Trophoblast cell (in vitro differentiated cells and primary cell): Measurements from ENCODE around the gene PDZD11.
"Not testable (repeated sequence)": the region's sequence is repeated elsewhere in the genome, so short reads cannot be mapped to it uniquely, and the experiment has no call there.

Source experiments
- DNase-seq, 2 donors: peaks; one replicate each; pipeline ENCODE4 v3.0.0-alpha.2; 2016
- H2AFZ ChIP-seq: 2 replicates; pipeline ENCODE4 v1.6.1; 2013; ENCODE audit warnings: low read length, moderate library complexity, mild to moderate bottlenecking; ENCODE audit not compliant: insufficient read depth, poor library complexity
- H2AK5ac ChIP-seq: 2 replicates; pipeline ENCODE4 v1.6.1; 2013; ENCODE audit warnings: mild to moderate bottlenecking, low read length
- H2BK120ac ChIP-seq: 2 replicates; pipeline ENCODE4 v1.6.1; 2013; ENCODE audit warnings: low read length, mild to moderate bottlenecking, moderate library complexity; ENCODE audit not compliant: insufficient read depth, poor library complexity
- H2BK12ac ChIP-seq: 2 replicates; pipeline ENCODE4 v1.6.1; 2013; ENCODE audit warnings: mild to moderate bottlenecking, low read length, moderate library complexity
- H2BK5ac ChIP-seq: 2 replicates; pipeline ENCODE4 v1.6.1; 2013; ENCODE audit warnings: low read length, low read depth, moderate library complexity, mild to moderate bottlenecking; ENCODE audit not compliant: poor library complexity
- H3K14ac ChIP-seq: 2 replicates; pipeline ENCODE4 v1.6.1; 2013; ENCODE audit warnings: mild to moderate bottlenecking, low read length
- H3K18ac ChIP-seq: 2 replicates; pipeline ENCODE4 v1.6.1; 2013; ENCODE audit warnings: mild to moderate bottlenecking, low read length
- H3K23ac ChIP-seq: 2 replicates; pipeline ENCODE4 v1.6.1; 2013; ENCODE audit warnings: low read length
- H3K27ac ChIP-seq: 2 replicates; pipeline ENCODE4 v1.5.1; 2013; ENCODE audit warnings: low read depth, mild to moderate bottlenecking, inconsistent platforms, low read length, moderate library complexity
- H3K27me3 ChIP-seq: 2 replicates; pipeline ENCODE4 v1.6.1; 2013; ENCODE audit warnings: inconsistent platforms, mild to moderate bottlenecking, low read length, moderate library complexity; ENCODE audit not compliant: insufficient read depth
- H3K36me3 ChIP-seq, 2 experiments: 1 replicate in 1 of 2; 2 replicates in 1 of 2; pipeline ENCODE4 v1.6.1; 2013; ENCODE audit warnings: low read length in 2 of 2, mild to moderate bottlenecking in 2 of 2, moderate library complexity in 1 of 2; ENCODE audit not compliant: insufficient read depth in 2 of 2, control insufficient read depth in 1 of 2
- H3K4ac ChIP-seq: 2 replicates; pipeline ENCODE4 v1.6.1; 2013; ENCODE audit warnings: low read depth, mild to moderate bottlenecking, low read length, moderate library complexity
- H3K4me1 ChIP-seq, 2 experiments: 1 replicate in 1 of 2; 2 replicates in 1 of 2; pipeline ENCODE4 v1.6.1; 2013; ENCODE audit warnings: low read length in 2 of 2, mild to moderate bottlenecking in 2 of 2, moderate library complexity in 1 of 2; ENCODE audit not compliant: insufficient read depth in 2 of 2, control insufficient read depth in 1 of 2
- H3K4me2 ChIP-seq: 2 replicates; pipeline ENCODE4 v1.6.1; 2013; ENCODE audit warnings: inconsistent platforms, mild to moderate bottlenecking, low read length, moderate library complexity
- H3K4me3 ChIP-seq: 2 replicates; pipeline ENCODE4 v1.5.1; 2013; ENCODE audit warnings: mild to moderate bottlenecking, low read depth, low read length, inconsistent platforms
- H3K79me1 ChIP-seq: one replicate; pipeline ENCODE4 v1.6.1; 2013; ENCODE audit warnings: low read length
- H3K79me2 ChIP-seq: 2 replicates; pipeline ENCODE4 v1.6.1; 2013; ENCODE audit warnings: low read length, mild to moderate bottlenecking; ENCODE audit not compliant: control insufficient read depth, insufficient read depth, poor library complexity
- H3K9ac ChIP-seq: 2 replicates; pipeline ENCODE4 v1.6.1; 2013; ENCODE audit warnings: mild to moderate bottlenecking, low read length
- H3K9me3 ChIP-seq: 2 replicates; pipeline ENCODE4 v1.6.1; 2013; ENCODE audit warnings: low read depth, mild to moderate bottlenecking, control low read depth, inconsistent platforms, low read length; ENCODE audit not compliant: insufficient read depth
- H4K12ac ChIP-seq: 2 replicates; pipeline ENCODE4 v1.6.1; 2013; ENCODE audit warnings: low read depth, mild to moderate bottlenecking, low read length, moderate library complexity
- H4K8ac ChIP-seq: 2 replicates; pipeline ENCODE4 v1.6.1; 2013; ENCODE audit warnings: low read depth, mild to moderate bottlenecking, low read length, moderate library complexity
- H4K91ac ChIP-seq: one replicate; pipeline ENCODE4 v1.6.1; 2013; ENCODE audit warnings: low read depth, mild to moderate bottlenecking, low read length, moderate library complexity
- WGBS: extraction: QIAGEN DNeasy Blood & Tissue Kit; methylation state at CpG from one replicate; pipeline ENCODE4 v1.1.7; 2013; ENCODE audit warnings: missing lambda C conversion rate; ENCODE audit not compliant: insufficient read length, insufficient coverage; ENCODE audit errors: extremely low coverage; 5-methylcytosine and 5-hydroxymethylcytosine counted together

PDZD11 gene

DNA sequence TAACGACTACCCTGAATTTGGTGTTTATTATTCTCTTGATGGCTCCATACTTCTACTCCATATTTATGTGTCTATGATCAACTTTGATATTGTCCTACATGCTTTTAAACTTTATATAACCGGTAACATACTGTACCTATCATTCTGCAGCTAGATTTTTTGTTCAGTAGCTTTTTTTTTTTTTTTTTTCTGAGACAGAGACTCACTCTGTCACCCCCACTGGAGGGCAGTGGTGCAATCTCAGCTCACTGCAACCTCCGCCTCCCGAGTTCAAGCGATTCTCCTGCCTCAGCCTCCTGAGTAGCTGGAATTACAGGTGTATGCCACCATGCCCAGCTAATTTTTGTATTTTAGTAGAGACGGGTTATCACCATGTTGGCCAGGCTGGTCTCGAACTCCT lies 15.7 kb downstream of the PDZD11 start:
- H2BK12ac ChIP-seq, H3K9me3 ChIP-seq, H3K27me3 ChIP-seq, H3K4me1 ChIP-seq, H3K9ac ChIP-seq, H2AFZ ChIP-seq, H3K79me1 ChIP-seq, H3K4me2 ChIP-seq, H4K12ac ChIP-seq, DNase-seq, H3K14ac ChIP-seq, H2BK5ac ChIP-seq, H2AK5ac ChIP-seq, H3K79me2 ChIP-seq, H3K23ac ChIP-seq, H4K91ac ChIP-seq, H3K36me3 ChIP-seq, H2BK120ac ChIP-seq, H3K18ac ChIP-seq, H3K4me3 ChIP-seq, H3K27ac ChIP-seq, H3K4ac ChIP-seq, H4K8ac ChIP-seq: not testable (repeated sequence)
- no CpG with 5 or more reads among the region's 7 CpGs for whole genome bisulfite sequencing

DNA sequence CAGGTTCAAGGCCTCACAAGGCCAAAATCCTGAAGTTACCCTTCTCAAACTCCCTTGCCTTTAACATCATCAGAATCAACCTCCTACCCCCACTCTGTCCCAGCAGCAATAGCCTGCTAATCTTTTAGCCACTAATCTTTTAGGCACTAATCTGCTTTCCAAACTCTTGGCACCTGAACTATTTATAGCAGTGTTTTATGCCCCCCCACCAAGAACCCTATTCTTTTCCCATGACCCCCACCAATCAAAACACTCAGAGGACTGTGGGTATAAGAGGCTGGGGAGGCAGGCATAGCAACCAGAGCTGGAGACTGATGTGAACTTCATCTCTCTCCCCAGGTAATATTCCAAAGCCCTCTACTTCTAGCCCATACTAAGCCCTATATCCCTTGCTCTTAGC lies 21.7 kb downstream of the PDZD11 start, which contains the start of gene ARR3:
Gene ARR3, plus strand, starts transcription at position 301 of the 400 bp plus-strand sequence. CDS start 1,052 bp downstream, outside the sequence.
- no peak for DNase-seq
- H2AFZ ChIP-seq = no peak within 1 kb of the TSS

DNA sequence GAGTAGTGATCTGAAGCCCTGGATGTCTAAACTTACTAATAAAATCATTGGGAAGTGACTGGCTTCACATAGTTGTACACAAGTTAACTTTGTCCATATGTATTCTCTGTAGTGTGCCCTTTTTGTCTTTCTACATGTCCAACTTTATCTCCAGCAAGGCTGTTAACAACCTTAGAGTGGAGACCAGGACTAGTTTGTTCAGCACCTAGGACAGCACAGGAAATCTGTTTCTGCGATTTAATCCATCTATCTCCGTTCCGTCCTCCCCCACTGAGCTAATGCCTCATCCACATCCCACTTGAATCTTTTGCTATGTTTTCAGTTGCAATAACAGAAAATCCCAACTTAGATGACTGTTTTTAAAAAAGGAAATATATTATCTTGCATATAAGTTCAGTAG lies 24.9 kb downstream of the PDZD11 start:
- H2AK5ac ChIP-seq = no peak overlapping the region

More for the DNA sequence above, 21.7 kb downstream of the PDZD11 start, which contains the start of gene ARR3:
- no peak within 1 kb of the TSS for H3K4ac ChIP-seq
- H3K4me3 ChIP-seq = no peak within 1 kb of the TSS
- H3K4me1 ChIP-seq = no peaks in the 10 kb centered on the region
- no peak within 1 kb of the TSS for H4K12ac ChIP-seq
- no peaks in the 10 kb centered on the region for H3K79me1 ChIP-seq
- H3K4me2 ChIP-seq = no peak within 1 kb of the TSS
- no peaks in the 10 kb centered on the region for H3K79me2 ChIP-seq
- no peaks in the 10 kb centered on the region for H3K36me3 ChIP-seq
- no peak within 1 kb of the TSS for H2BK5ac ChIP-seq
- no peak within 1 kb of the TSS for H3K27ac ChIP-seq
- H3K14ac ChIP-seq = no peak within 1 kb of the TSS
- no peak within 1 kb of the TSS for H2BK120ac ChIP-seq
- no peak within 1 kb of the TSS for H4K8ac ChIP-seq
- H2AK5ac ChIP-seq = no peak within 1 kb of the TSS
- H3K9ac ChIP-seq = no peak within 1 kb of the TSS
- no peak within 1 kb of the TSS for H4K91ac ChIP-seq
- H2BK12ac ChIP-seq = no peak within 1 kb of the TSS
- no peaks in the 10 kb centered on the region for H3K9me3 ChIP-seq
- H3K18ac ChIP-seq = no peak within 1 kb of the TSS
- H3K27me3 ChIP-seq = no peaks in the 10 kb centered on the region
- H3K23ac ChIP-seq = no peak within 1 kb of the TSS

DNA sequence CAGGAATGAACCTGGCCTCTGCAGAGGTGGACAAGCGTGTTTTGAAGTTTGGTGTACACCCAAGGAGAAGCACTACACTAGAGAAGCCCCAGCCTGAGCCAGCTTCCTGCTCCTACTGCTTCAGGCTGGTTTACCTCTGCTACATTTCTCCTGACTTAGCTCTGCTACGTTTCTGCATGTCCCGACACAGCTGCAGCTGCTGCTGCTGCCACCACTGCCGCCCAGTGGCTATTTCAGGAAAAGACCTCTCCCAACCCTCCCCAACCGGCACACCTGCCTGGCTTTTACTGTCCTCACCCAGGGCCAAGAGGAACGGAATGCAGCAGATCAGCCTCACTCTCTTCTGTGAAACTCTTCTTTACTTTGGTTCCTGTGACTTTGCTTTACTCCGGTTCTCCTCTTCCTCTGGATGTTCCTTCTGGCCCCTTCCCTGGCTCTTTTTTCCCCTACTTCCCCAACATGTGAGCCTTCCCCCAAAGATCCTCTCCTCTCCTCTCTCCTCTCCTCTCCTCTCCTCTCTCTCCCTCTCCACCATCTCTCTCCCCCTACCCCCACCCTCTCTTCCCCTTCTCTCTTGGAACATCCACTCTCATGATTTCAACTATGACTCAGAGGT lies 26.7 kb downstream of the PDZD11 start:
- H2AK5ac ChIP-seq = no peak overlapping the region
- no peak overlapping the region for H3K9ac ChIP-seq
- H3K14ac ChIP-seq = no peak overlapping the region
- no CpG with 5 or more reads among the region's 7 CpGs for WGBS
- H3K4ac ChIP-seq = no peak overlapping the region
- H3K4me1 ChIP-seq = no peaks in the 10 kb centered on the region
- no peaks in the 10 kb centered on the region for H3K9me3 ChIP-seq
- no peak overlapping the region for H2BK5ac ChIP-seq
- no peak overlapping the region for H3K4me2 ChIP-seq
- H2BK120ac ChIP-seq = no peak overlapping the region
- H3K27me3 ChIP-seq = no peaks in the 10 kb centered on the region
- H3K4me3 ChIP-seq = no peak overlapping the region
- H3K79me1 ChIP-seq = no peaks in the 10 kb centered on the region
- H3K18ac ChIP-seq = no peak overlapping the region
- H4K12ac ChIP-seq = no peak overlapping the region
- no peak overlapping the region for H2AFZ ChIP-seq
- DNase-seq = peak; percentile 33 to 60
- H4K91ac ChIP-seq = no peak overlapping the region
- no peaks in the 10 kb centered on the region for H3K36me3 ChIP-seq
- no peak overlapping the region for H2BK12ac ChIP-seq
- no peak overlapping the region for H3K27ac ChIP-seq
- no peak overlapping the region for H3K23ac ChIP-seq
- H4K8ac ChIP-seq = no peak overlapping the region
- H3K79me2 ChIP-seq = no peaks in the 10 kb centered on the region

More for the DNA sequence above, 24.9 kb downstream of the PDZD11 start:
- H3K9ac ChIP-seq = no peak overlapping the region
- H3K27ac ChIP-seq = no peak overlapping the region
- no CpG with 5 or more reads among the region's 3 CpGs for WGBS
- H2BK5ac ChIP-seq = no peak overlapping the region
- no peak overlapping the region for H3K4me2 ChIP-seq
- H3K4ac ChIP-seq = no peak overlapping the region
- no peak for DNase-seq
- no peak overlapping the region for H3K4me3 ChIP-seq
- H4K12ac ChIP-seq = no peak overlapping the region
- H2BK120ac ChIP-seq = no peak overlapping the region
- no peak overlapping the region for H2BK12ac ChIP-seq
- H4K8ac ChIP-seq = no peak overlapping the region
- no peak overlapping the region for H3K23ac ChIP-seq
- H3K79me1 ChIP-seq = no peaks in the 10 kb centered on the region
- no peaks in the 10 kb centered on the region for H3K36me3 ChIP-seq
- H3K18ac ChIP-seq = no peak overlapping the region
- H3K27me3 ChIP-seq = no peaks in the 10 kb centered on the region
- H3K9me3 ChIP-seq = no peaks in the 10 kb centered on the region
- H4K91ac ChIP-seq = no peak overlapping the region
- no peak overlapping the region for H3K14ac ChIP-seq
- no peaks in the 10 kb centered on the region for H3K4me1 ChIP-seq
- H3K79me2 ChIP-seq = no peaks in the 10 kb centered on the region
- H2AFZ ChIP-seq = no peak overlapping the region
